ENCODE data around the gene OSER1.

Gene OSER1

GRCh38 chr20:44224637-44225036, 14.1 kb upstream of the OSER1 start:
- DNase-seq (ENCODE audit: low read depth), result no peak

GRCh38 chr20:44223721-44224120, 13.2 kb upstream of the OSER1 start:
- no peak for DNase-seq (ENCODE audit: low read depth)

GRCh38 chr20:44222633-44223368, 12.2 kb upstream of the OSER1 start:
- DNase-seq (ENCODE audit: low read depth), result no peak

- no peak for DNase-seq (ENCODE audit: low read depth)
Observed at GRCh38 chr20:44222027-44222426, 11.5 kb upstream of the OSER1 start.

- DNase-seq (ENCODE audit: low read depth), result no peak
Observed at GRCh38 chr20:44221368-44221954, 10.9 kb upstream of the OSER1 start.

- DNase-seq (ENCODE audit: low read depth), result no peak
Observed at GRCh38 chr20:44219791-44220190, 9.2 kb upstream of the OSER1 start.

- DNase-seq (ENCODE audit: low read depth), result no peak
Observed at GRCh38 chr20:44219170-44219730, 8.7 kb upstream of the OSER1 start.

- DNase-seq (ENCODE audit: low read depth), result no peak
Observed at GRCh38 chr20:44218446-44218845, 7.9 kb upstream of the OSER1 start.

GRCh38 chr20:44217342-44218092, 6.9 kb upstream of the OSER1 start:
- peak; percentile 64 for DNase-seq (ENCODE audit: low read depth)

GRCh38 chr20:44215125-44215524, 4.6 kb upstream of the OSER1 start:
- peak; percentile 68 for DNase-seq (ENCODE audit: low read depth)

- DNase-seq (ENCODE audit: low read depth), result no peak
Observed at GRCh38 chr20:44212792-44213191, 2.2 kb upstream of the OSER1 start.

- DNase-seq (ENCODE audit: low read depth), result peak; percentile 42
Observed at GRCh38 chr20:44211177-44212039, 837 bp upstream of the OSER1 start.

GRCh38 chr20:44209686-44210405, 725 bp downstream of the OSER1 start:
- DNase-seq (ENCODE audit: low read depth), result peak; percentile 35

GRCh38 chr20:44208770-44209169, 1.8 kb downstream of the OSER1 start:
- DNase-seq (ENCODE audit: low read depth), result peak; percentile 29

GRCh38 chr20:44208165-44208564, 2.4 kb downstream of the OSER1 start:
- no peak for DNase-seq (ENCODE audit: low read depth)

GRCh38 chr20:44207126-44207723, 3.3 kb downstream of the OSER1 start:
- peak; percentile 43 for DNase-seq (ENCODE audit: low read depth)

GRCh38 chr20:44206132-44206531, 4.4 kb downstream of the OSER1 start:
- DNase-seq (ENCODE audit: low read depth), result no peak

GRCh38 chr20:44204832-44205215, 5.7 kb downstream of the OSER1 start:
- no peak for DNase-seq (ENCODE audit: low read depth)

- DNase-seq (ENCODE audit: low read depth), result peak; percentile 96
Observed at GRCh38 chr20:44204156-44204831, 6.3 kb downstream of the OSER1 start.

- no peak for DNase-seq (ENCODE audit: low read depth)
Observed at GRCh38 chr20:44203161-44203560, 7.4 kb downstream of the OSER1 start.
